Stimulated activated CD4-positive, alpha-beta T cell treated with anti-CD3 and anti-CD28 coated beads, Interleukin-1b, Interleukin-23, amount 100 ng/mL, for 4 hours (primary cell): ENCODE results near the gene ATP2C1.

Experiments
- DNase-seq, 2 donors: peaks; one replicate each; pipeline ENCODE4 v3.0.0-alpha.2; 2020; ENCODE audit warnings: low read depth in 2 of 2

ATP2C1 gene

GRCh38 chr3:130979117-130979516 is 85.2 kb downstream of the ATP2C1 start:
- no peak for DNase-seq

DNA sequence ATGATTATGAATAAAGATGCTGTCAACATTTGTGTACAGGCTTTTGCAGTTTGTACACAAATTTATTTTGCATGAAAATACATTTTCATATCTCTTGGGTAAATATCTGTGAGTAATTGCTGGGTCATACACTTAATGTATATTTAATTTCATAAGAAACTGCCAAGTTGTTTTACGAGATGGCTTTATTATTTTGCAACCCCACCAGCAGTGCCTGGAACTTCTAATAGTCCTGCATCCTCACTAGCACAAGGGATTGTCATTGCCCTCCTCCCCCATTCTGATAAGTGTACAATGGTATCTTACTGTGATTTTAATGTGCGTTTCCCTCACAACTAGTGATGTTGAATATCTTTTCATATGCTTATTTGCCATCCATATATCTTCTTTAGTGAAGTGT is 87.6 kb downstream of the ATP2C1 start:
- DNase-seq, result no peak

DNA sequence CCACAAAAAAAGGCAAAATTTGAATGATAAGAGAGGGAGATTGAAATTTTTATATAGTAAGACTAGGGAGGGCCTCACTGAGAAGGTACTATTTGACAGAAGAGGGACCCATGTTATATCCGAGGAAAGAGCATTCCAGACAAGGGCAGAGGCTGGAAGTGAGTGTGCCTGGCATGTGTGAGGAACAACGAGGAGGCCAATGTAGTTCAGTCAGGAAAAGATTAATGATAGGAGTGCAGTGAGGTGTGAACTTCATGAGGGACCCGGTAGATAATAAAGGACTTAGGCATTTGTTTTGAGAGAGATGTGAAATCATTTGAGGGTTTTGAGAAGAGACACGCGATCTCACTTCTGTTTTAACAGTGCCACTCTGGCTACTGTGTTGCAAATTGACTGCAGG is 96.4 kb downstream of the ATP2C1 start:
- no peak for DNase-seq

DNA sequence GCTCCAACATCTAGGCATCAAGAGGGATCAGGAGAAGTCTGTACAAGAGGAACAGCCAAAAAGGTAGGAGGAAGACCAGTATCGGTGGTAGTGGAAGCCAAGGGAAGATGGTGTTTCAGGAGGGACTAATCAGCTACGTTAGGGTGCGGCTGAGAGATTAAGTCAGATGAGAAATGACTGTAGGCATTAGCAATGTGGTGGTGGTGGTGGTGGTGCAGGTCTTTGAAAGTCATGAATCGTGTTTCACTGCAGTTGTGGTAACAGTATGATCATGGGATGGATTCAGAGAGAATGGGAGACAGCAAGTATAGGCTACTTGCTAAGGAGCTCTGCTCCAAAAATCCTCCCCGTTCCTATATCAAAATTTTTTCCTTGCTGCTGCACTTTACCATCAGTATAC is 97.2 kb downstream of the ATP2C1 start:
- no peak for DNase-seq

GRCh38 chr3:130992344-130992743 is 98.5 kb downstream of the ATP2C1 start:
- no peak for DNase-seq

- DNase-seq, result no peak
Measured at GRCh38 chr3:130997289-130997688, 103.4 kb downstream of the ATP2C1 start.

- no peak for DNase-seq
Measured at GRCh38 chr3:131001071-131001470, 107.2 kb downstream of the ATP2C1 start.

- no peak for DNase-seq
Measured at GRCh38 chr3:131004603-131005002, 110.7 kb downstream of the ATP2C1 start.

DNA sequence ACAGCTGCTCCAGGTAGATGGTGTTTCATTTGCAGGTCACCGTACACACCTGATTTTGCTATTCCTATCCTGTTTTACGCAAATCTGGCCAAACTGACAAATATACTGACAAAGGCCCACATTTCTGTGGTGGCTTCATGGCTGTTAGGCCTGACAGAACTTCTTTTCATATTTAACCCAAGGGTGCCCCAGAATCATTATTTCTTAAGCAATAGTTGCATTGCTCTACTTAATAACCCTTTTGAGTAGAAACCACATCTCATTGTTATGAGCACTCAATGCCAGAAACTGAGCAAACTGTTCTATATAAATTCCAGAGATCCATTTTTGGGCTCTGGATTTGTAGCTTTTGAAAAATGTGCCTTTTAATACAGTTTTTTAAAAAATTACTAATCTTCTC is 113.4 kb downstream of the ATP2C1 start:
- no peak for DNase-seq

DNA sequence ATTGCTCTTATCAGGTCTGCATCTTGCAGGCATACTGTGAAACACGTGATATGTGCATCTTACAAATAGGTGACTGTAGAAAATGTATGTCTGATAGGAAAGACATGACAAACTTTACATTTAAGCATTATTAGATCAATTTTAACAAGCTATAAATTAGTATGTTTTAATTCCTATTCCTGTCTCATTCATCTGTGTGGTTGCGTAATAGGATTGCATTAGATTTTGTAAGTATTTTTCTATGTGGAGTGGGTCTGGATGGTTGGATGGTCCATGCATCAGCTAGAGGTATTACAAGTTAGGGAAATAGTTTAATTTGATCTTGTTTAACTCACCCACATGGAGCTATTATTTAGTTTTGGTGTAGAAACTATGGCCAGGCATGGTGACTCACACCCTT is 113.9 kb downstream of the ATP2C1 start:
- DNase-seq, result no peak

GRCh38 chr3:131008326-131008725 is 114.4 kb downstream of the ATP2C1 start:
- no peak for DNase-seq

DNA sequence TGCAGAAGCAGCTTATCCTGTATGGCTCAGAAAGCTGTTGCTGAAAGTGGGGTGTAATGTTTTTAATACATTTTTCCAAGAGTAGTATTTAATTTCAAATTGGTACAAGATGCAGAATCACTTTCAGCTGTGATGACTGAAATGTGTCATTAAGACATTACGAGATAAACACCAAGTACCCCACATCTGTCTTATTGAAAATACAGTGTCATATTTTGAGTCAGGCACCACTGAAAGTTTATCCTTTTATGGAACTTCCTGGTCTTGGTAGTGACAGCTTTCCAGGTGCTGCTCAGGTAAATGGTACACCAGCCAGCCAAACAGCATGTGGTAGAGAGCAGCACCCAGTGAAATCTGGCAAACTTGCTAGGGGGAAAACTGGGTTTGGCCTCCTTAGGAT is 115.8 kb downstream of the ATP2C1 start:
- DNase-seq, result no peak

- no peak for DNase-seq
Measured at GRCh38 chr3:131018970-131019369, 125.1 kb downstream of the ATP2C1 start.

DNA sequence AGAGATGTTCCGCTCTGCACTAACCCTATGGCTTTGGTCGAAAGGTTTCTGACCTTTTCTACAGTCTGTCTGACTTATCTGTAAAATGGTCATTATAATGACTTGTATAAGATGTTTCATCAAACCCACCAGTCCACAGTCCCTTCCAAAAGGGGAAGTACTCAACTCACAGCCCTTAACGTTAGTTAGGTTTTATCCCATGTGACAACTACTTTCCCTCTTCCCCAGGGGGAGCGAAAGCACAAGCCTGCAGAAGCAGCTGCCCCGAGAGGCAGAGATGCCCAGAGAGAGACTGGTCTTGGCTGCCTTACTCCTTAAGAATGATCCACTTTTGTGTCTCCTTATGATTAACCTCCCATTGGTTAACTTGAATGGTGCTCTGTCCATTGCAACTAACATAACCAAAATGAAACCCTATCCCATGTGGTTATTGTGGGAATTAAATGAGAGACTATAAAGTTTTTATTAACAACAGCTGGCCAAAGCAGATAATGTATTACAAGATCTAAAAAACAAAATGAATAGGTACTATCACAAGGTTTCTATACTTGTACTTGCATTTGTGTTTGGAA is 126.3 kb downstream of the ATP2C1 start:
- no peak for DNase-seq

DNA sequence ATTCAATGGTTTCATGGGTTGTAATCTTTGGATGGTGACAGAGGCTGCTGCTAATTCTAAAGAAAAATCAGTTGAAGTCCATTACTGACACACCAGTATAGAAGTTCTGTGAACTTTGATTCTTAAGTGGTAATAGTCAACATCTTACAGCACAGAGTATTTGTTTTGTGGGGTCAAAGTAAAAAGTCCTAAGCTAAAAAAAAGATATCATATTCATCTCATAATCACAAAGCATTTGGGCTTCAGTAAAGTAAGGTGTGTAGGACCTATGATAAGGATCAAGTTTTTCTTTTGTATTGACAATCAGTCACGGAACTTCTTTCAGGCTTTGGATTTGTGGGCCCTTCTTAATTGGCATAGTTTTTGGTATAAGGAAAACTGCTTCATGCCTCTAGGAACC is 131.7 kb downstream of the ATP2C1 start:
- DNase-seq, result no peak

GRCh38 chr3:131026321-131027151 is 132.7 kb downstream of the ATP2C1 start, which contains the start of the genes ASTE1 and NEK11:
Gene ASTE1, minus strand, starts transcription at chr3:131026825. Its CDS starts 1,519 bp downstream, at chr3:131025306.
Gene NEK11, plus strand, starts transcription at chr3:131026877. Its CDS starts 2,832 bp downstream, at chr3:131029709.
- DNase-seq, result peak; percentile 80 to 83

DNA sequence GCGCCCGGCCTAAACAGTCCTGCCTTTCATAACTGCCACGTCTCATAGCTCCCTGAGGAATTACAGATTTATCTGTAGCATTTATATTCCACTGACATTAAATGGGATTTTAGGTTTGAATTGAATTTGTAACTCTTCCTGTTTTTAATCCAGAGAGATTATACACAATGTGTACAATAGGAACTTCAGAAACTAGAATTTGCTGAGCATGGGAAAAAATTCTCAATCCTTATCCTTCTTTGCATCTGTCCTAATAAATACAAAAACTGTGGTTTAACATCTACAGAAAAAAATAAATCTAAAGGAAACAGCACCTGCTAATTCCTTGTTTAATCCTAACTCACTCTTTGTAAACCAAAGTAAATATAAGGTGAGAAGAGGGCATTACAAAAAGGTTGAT is 135.0 kb downstream of the ATP2C1 start:
- DNase-seq, result no peak

- DNase-seq, result no peak
Measured at GRCh38 chr3:131031660-131032059, 137.8 kb downstream of the ATP2C1 start.

DNA sequence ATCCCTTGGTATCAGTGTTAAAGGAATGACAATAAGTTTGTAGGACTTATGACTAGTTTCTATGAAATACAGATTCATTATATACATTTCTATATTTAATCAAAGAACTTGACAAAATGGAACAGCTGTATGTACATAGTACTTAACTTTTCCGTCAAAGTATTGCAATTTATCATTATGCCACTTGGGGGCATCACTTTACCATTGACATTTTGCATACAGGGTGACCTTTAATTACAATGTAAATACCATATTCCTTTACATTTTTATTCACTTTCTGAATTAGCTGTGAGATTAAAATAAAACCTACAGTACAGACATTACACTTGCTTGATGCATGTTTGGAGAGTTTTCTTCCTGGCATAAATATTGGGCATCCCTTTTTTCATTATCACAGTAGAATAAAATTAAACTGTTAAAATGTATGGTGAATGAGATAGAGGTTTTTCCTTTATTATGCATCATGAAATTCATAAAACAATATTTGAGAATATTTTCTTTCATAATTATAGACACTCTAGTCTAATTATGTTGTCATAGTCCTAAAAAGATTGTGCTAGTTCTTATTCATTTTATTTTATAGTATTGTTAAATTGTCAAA is 139.7 kb downstream of the ATP2C1 start:
- no peak for DNase-seq

DNA sequence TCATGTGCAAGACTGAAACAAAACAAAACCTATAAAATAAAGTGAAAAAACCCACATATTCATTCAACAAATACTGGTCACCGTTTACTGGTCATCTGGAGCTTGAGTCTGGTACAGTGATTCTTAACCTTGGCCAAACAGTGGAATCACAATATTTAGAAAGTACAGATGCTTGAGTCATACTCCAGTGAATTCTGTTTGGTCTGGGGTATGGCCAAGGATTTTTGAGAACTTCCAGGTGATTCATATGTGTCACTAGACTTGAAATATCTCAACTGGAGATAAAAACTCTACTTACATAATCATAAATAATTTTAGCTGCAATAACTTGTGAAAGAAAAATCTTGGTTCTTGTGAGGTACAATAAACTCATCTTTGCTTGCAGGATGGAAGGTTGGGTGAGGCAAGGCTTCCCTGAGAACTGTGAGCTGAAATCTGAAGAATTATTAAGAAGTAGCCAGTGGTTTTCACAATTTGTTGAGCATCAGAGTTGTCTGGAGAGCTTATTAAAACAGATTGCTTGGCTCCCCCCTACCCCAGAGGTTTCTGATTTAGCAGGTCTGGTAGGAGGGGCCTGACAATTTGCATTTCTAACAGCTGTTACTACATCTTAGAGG is 142.4 kb downstream of the ATP2C1 start:
- no peak for DNase-seq

DNA sequence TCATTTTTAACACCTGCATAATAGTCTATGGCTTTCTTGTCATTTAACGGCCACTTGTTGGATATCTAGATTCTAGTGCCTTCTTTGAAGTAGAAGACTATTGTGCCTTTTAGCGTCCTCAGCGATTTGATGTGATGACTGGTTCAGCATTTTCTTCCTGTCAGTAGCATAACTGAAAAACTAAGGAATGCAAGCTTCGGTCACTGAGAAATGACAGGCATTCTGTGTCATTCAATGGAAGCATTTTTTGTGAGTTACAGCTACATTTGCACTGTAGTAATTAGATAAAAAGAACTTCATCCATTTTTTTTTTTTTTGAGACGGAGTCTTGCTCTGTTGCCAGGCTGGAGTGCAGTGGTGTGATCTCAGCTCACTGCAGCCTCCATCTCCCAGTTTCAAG is 143.1 kb downstream of the ATP2C1 start:
- DNase-seq, result no peak

DNA sequence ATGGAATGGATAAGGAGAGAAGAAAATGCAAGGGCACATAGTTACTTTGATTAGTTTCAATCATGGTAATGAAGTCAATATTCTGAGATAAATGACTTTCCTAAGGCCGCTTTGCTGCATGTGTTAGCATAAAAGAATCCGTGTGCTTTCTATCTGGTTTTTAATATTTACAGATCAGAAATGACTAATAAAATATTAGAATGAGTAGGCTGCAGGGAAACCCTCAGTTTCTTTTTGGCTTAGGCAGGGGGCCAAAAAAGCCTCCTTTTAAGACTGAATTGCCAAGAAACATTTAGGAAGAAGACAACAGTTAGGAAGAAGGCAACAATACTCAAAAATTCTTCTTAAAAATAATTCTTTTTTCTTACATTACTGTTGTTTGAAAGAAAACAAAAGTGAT is 144.4 kb downstream of the ATP2C1 start:
- no peak for DNase-seq
